ENCODE data around the gene NTRK3.

NTRK3 gene

GRCh38 chr15:87816811-87817210 is 439.7 kb downstream of the NTRK3 start:
- Histone ChIP-seq H3K36me3 (ENCODE audit: insufficient read depth, low read length) (no peaks in the 10 kb centered on the region), H3F3A (ENCODE audit: low read depth) (no peaks in the 10 kb centered on the region), H2AFZ (ENCODE audit: low read length) (no peak overlapping the region), H3K9me2 (replicated peaks; ENCODE audit: low read depth, low read length) (no peaks in the 10 kb centered on the region), H3K4me2 (ENCODE audit: low read depth, low read length, poor library complexity, severe bottlenecking) (no peak overlapping the region), H4K20me1 (ENCODE audit: insufficient read depth, low read length, poor library complexity, severe bottlenecking) (no peaks in the 10 kb centered on the region), H3K9ac (ENCODE audit: low read depth, low read length, poor library complexity, severe bottlenecking) (no peak overlapping the region), H3K9me3 (ENCODE audit: insufficient read depth, low read depth, low read length) (no peaks in the 10 kb centered on the region), H3K4me1 (ENCODE audit: insufficient read depth, low read length, poor library complexity, severe bottlenecking) (no peaks in the 10 kb centered on the region), H3K4me3 (ENCODE audit: low read length, poor library complexity, severe bottlenecking) (no peak overlapping the region), H3K27me3 (ENCODE audit: insufficient read depth, low read length, poor library complexity, severe bottlenecking) (no peaks in the 10 kb centered on the region), H3K79me2 (ENCODE audit: insufficient read depth, low read length) (no peaks in the 10 kb centered on the region)
- TF ChIP-seq CTCF (conservative IDR thresholded peaks at IDR 0.05; ENCODE audit: low read length) = no peak
- TF ChIP-seq EZH2phosphoT487 (IDR thresholded peaks at IDR 0.05; ENCODE audit: borderline replicate concordance) = no peak

GRCh38 chr15:87816016-87816415 is 440.5 kb downstream of the NTRK3 start:
- no peaks in the 10 kb centered on the region for H3K36me3 ChIP-seq (ENCODE audit: insufficient read depth, low read length)
- H3K9me3 ChIP-seq (ENCODE audit: insufficient read depth, low read depth, low read length) = no peaks in the 10 kb centered on the region
- TF ChIP-seq CTCF (conservative IDR thresholded peaks at IDR 0.05; ENCODE audit: low read length) (no peak), EZH2phosphoT487 (IDR thresholded peaks at IDR 0.05; ENCODE audit: borderline replicate concordance) (no peak)
- no peak overlapping the region for H3K9ac ChIP-seq (ENCODE audit: low read depth, low read length, poor library complexity, severe bottlenecking)
- no peaks in the 10 kb centered on the region for H3K9me2 ChIP-seq (replicated peaks; ENCODE audit: low read depth, low read length)
- no peaks in the 10 kb centered on the region for H3K79me2 ChIP-seq (ENCODE audit: insufficient read depth, low read length)
- H4K20me1 ChIP-seq (ENCODE audit: insufficient read depth, low read length, poor library complexity, severe bottlenecking) = no peaks in the 10 kb centered on the region
- H3K4me2 ChIP-seq (ENCODE audit: low read depth, low read length, poor library complexity, severe bottlenecking) = no peak overlapping the region
- no peaks in the 10 kb centered on the region for H3F3A ChIP-seq (ENCODE audit: low read depth)
- H3K4me3 ChIP-seq (ENCODE audit: low read length, poor library complexity, severe bottlenecking) = no peak overlapping the region
- H2AFZ ChIP-seq (ENCODE audit: low read length) = no peak overlapping the region
- no peaks in the 10 kb centered on the region for H3K4me1 ChIP-seq (ENCODE audit: insufficient read depth, low read length, poor library complexity, severe bottlenecking)
- no peaks in the 10 kb centered on the region for H3K27me3 ChIP-seq (ENCODE audit: insufficient read depth, low read length, poor library complexity, severe bottlenecking)

All from Loucy (cell line).